Hepatocyte (in vitro differentiated cells): ENCODE results near the gene SEMA6A.

ENCODE experiments used
- CTCF ChIP-seq: fragments of 200-600 bp; sonication (generic); IDR thresholded peaks from 2 replicates; pipeline ENCODE4 v1.5.1; 2016; ENCODE audit warnings: antibody characterized with exemption, mild to moderate bottlenecking; ENCODE audit not compliant: poor library complexity
- EZH2 ChIP-seq: fragments of 200-600 bp; sonication (generic); IDR thresholded peaks from 2 replicates; pipeline ENCODE4 v1.6.1; 2016; ENCODE audit warnings: antibody characterized with exemption, mild to moderate bottlenecking, borderline replicate concordance
- EZH2phosphoT487 ChIP-seq: fragments of 200-600 bp; sonication (generic); IDR thresholded peaks from one replicate; pipeline ENCODE4 v1.6.1; 2018; ENCODE audit warnings: antibody characterized with exemption, mild to moderate bottlenecking, low read depth, moderate library complexity; ENCODE audit not compliant: unreplicated experiment, severe bottlenecking

GRCh38 chr5:116421080-116421629 is 153.5 kb downstream of the SEMA6A start:
- TF ChIP-seq CTCF: no peak
- TF ChIP-seq EZH2phosphoT487: no peak
- TF ChIP-seq EZH2: no peak
